Neural cell (in vitro differentiated cells): ENCODE data around the gene DAG1.

Source experiments
- CTCF ChIP-seq: fragments of 450-650 bp; IDR thresholded peaks from 2 replicates; pipeline ENCODE4 v1.5.1; 2014; ENCODE audit warnings: antibody characterized with exemption, mild to moderate bottlenecking, moderate library complexity; ENCODE audit not compliant: poor library complexity, severe bottlenecking
- SMC3 ChIP-seq: fragments of 450-650 bp; conservative IDR thresholded peaks from 2 replicates; pipeline ENCODE4 v1.6.1; 2014; ENCODE audit warnings: antibody characterized with exemption, mild to moderate bottlenecking, moderate library complexity; ENCODE audit not compliant: poor library complexity

GRCh38 chr3:49422379-49423248 is 47.5 kb upstream of the DAG1 start, which contains the start of gene AMT:
- TF ChIP-seq SMC3 (no peak), CTCF (no peak)
